SK-N-SH (cell line): ENCODE results near the gene GPC5. TPM values are rescaled to one million over a fixed set of nuclear protein-coding genes. Genes with fewer than 3 reads are reported as not detected.

Experiments used
- CTCF ChIA-PET: fragments of 300-600, 350-600 bp; formaldehyde crosslinking; extraction: SDS; loops from one replicate; lab custom pipeline; 2021; lab: Yijun Ruan, JAX
- POLR2A ChIA-PET: fragments of 350-600 bp; sonication (Branson Sonifier 250); formaldehyde crosslinking; extraction: SDS; loops from one replicate; lab custom pipeline; 2020; ENCODE audit warnings: antibody characterized with exemption, inconsistent platforms; lab: Yijun Ruan, JAX
- DNase-seq: peaks from one replicate; pipeline ENCODE4 v3.0.0; 2012
- H2AFZ ChIP-seq: fragments of 200-600 bp; sonication (generic); 2 replicates; pipeline ENCODE4 v1.8.1; 2016; ENCODE audit warnings: antibody characterized with exemption, mild to moderate bottlenecking, low read depth
- H3F3A ChIP-seq: fragments of 200-600 bp; sonication (generic); replicated peaks from 2 replicates; pipeline ENCODE3; 2016; ENCODE audit warnings: antibody characterized with exemption, mild to moderate bottlenecking; ENCODE audit not compliant: insufficient read depth
- H3K27ac ChIP-seq, 2 experiments: fragments of 200-500 bp in 1 of 2; fragments of 200-600 bp in 1 of 2; sonication (Bioruptor generic) in 1 of 2; sonication (generic), shearing (Covaris generic) in 1 of 2; 2 replicates each; pipeline versions ENCODE4 v1.5.1 to v1.6.1; 2014 to 2016; ENCODE audit warnings: low read depth in 2 of 2, inconsistent platforms in 1 of 2, low read length in 1 of 2, mild to moderate bottlenecking in 1 of 2, mixed read lengths in 1 of 2
- H3K27me3 ChIP-seq: fragments of 200-600 bp; sonication (generic), shearing (Covaris generic); 2 replicates; pipeline ENCODE4 v1.6.1; 2016; ENCODE audit warnings: mixed run types; ENCODE audit not compliant: insufficient read depth
- H3K36me3 ChIP-seq, 2 experiments: fragments of 200-500 bp in 1 of 2; fragments of 200-600 bp in 1 of 2; sonication (Bioruptor generic) in 1 of 2; sonication (generic) in 1 of 2; replicated peaks in 1 of 2; 2 replicates each; pipeline versions ENCODE3 to v1.5.1; 2014 to 2016; ENCODE audit warnings: low read length in 1 of 2, mild to moderate bottlenecking in 1 of 2; ENCODE audit not compliant: insufficient read depth in 2 of 2, control insufficient read depth in 1 of 2
- H3K4me1 ChIP-seq, 2 experiments: fragments of 200-500 bp in 1 of 2; fragments of 200-600 bp in 1 of 2; sonication (Bioruptor generic) in 1 of 2; sonication (generic), shearing (Covaris generic) in 1 of 2; 2 replicates each; pipeline versions ENCODE4 v1.5.1 to v1.6.1; 2014 to 2016; ENCODE audit warnings: low read depth in 1 of 2, low read length in 1 of 2, mixed run types in 1 of 2; ENCODE audit not compliant: insufficient read depth in 2 of 2, control insufficient read depth in 1 of 2
- H3K4me2 ChIP-seq: fragments of 200-600 bp; sonication (generic), shearing (Covaris generic); 2 replicates; pipeline ENCODE4 v1.6.1; 2017; ENCODE audit warnings: mixed run types
- H3K4me3 ChIP-seq, 2 experiments: fragments of 200-500 bp in 1 of 2; fragments of 200-600 bp in 1 of 2; sonication (Bioruptor generic) in 1 of 2; sonication (generic), shearing (Covaris generic) in 1 of 2; 2 replicates each; pipeline versions ENCODE4 v1.5.1 to v1.8.1; 2014 to 2016; ENCODE audit warnings: low read depth in 2 of 2, inconsistent platforms in 1 of 2, low read length in 1 of 2, mild to moderate bottlenecking in 1 of 2, mixed read lengths in 1 of 2, moderate library complexity in 1 of 2
- H3K79me2 ChIP-seq: fragments of 200-600 bp; sonication (generic); 2 replicates; pipeline ENCODE4 v1.8.1; 2017; ENCODE audit warnings: mild to moderate bottlenecking; ENCODE audit not compliant: insufficient read depth
- H3K9ac ChIP-seq: fragments of 200-600 bp; sonication (generic); 2 replicates; pipeline ENCODE4 v1.6.1; 2017; ENCODE audit warnings: mixed run types
- H3K9me2 ChIP-seq: fragments of 200-600 bp; sonication (generic); 2 replicates; pipeline ENCODE4 v1.6.1; 2017; ENCODE audit warnings: mixed run types
- H3K9me3 ChIP-seq: fragments of 200-600 bp; sonication (generic); 2 replicates; pipeline ENCODE4 v1.6.1; 2017; ENCODE audit warnings: mixed run types, mild to moderate bottlenecking, moderate library complexity
- H4K20me1 ChIP-seq: fragments of 200-600 bp; sonication (generic); 2 replicates; pipeline ENCODE4 v1.6.1; 2017; ENCODE audit warnings: mild to moderate bottlenecking, mixed run types; ENCODE audit not compliant: insufficient read depth
- CHD2 ChIP-seq: fragments of 150-350 bp; IDR thresholded peaks from 2 replicates; pipeline ENCODE4 v1.6.1; 2018; ENCODE audit warnings: low read length; ENCODE audit not compliant: partially characterized antibody
- EZH2phosphoT487 ChIP-seq: fragments of 200-600 bp; sonication (generic); IDR thresholded peaks from 2 replicates; pipeline ENCODE4 v1.6.1; 2017; ENCODE audit warnings: low read depth, mixed run types, mild to moderate bottlenecking, antibody characterized with exemption, moderate library complexity, borderline replicate concordance
- FOXJ3 ChIP-seq: sonication (generic); formaldehyde crosslinking; IDR thresholded peaks from 2 replicates; pipeline ENCODE4 v1.5.1; 2020; ENCODE audit warnings: mild to moderate bottlenecking, missing genetic modification reagents
- FOXM1 ChIP-seq: IDR thresholded peaks from 2 replicates; pipeline ENCODE4 v1.4.0; 2012; ENCODE audit warnings: low read depth, mild to moderate bottlenecking
- GABPA ChIP-seq: IDR thresholded peaks from 2 replicates; pipeline ENCODE4 v1.4.0; 2012; ENCODE audit warnings: low read depth, mild to moderate bottlenecking
- GATA2 ChIP-seq: sonication (generic); formaldehyde crosslinking; IDR thresholded peaks from 2 replicates; pipeline ENCODE4 v1.5.0; 2020; ENCODE audit warnings: mild to moderate bottlenecking, missing genetic modification reagents
- JUND ChIP-seq: IDR thresholded peaks from 2 replicates; pipeline ENCODE4 v1.4.0; 2012
- MAX ChIP-seq: IDR thresholded peaks from 2 replicates; pipeline ENCODE4 v1.4.0; 2012; ENCODE audit warnings: low read depth
- MEF2A ChIP-seq: IDR thresholded peaks from 2 replicates; pipeline ENCODE4 v1.4.0; 2012; ENCODE audit warnings: low read depth, borderline replicate concordance
- NRF1 ChIP-seq: IDR thresholded peaks from 2 replicates; pipeline ENCODE4 v1.6.1; 2012; ENCODE audit warnings: low read depth, mild to moderate bottlenecking, low read length
- PBX3 ChIP-seq: IDR thresholded peaks from 2 replicates; pipeline ENCODE4; 2012
- RCOR1 ChIP-seq: fragments of 150-350 bp; IDR thresholded peaks from 2 replicates; pipeline ENCODE4 v1.6.1; 2017; ENCODE audit warnings: antibody characterized with exemption, low read length
- RFX5 ChIP-seq: IDR thresholded peaks from 2 replicates; pipeline ENCODE4 v1.6.1; 2012; ENCODE audit warnings: mild to moderate bottlenecking, improper control_type of control experiment, low read length
- SMC3 ChIP-seq: IDR thresholded peaks from 2 replicates; pipeline ENCODE4 v1.6.1; 2012; ENCODE audit warnings: low read depth, low read length, improper control_type of control experiment
- TCF12 ChIP-seq: IDR thresholded peaks from 2 replicates; pipeline ENCODE4 v1.4.0; 2012
- TEAD4 ChIP-seq: IDR thresholded peaks from 2 replicates; pipeline ENCODE4 v1.4.0; 2012; ENCODE audit warnings: mild to moderate bottlenecking, borderline replicate concordance; ENCODE audit not compliant: insufficient read depth
- USF1 ChIP-seq: IDR thresholded peaks from 2 replicates; pipeline ENCODE4 v1.4.0; 2012; ENCODE audit warnings: low read depth, borderline replicate concordance
- USF2 ChIP-seq: fragments of 150-350 bp; IDR thresholded peaks from 2 replicates; pipeline ENCODE4 v1.6.1; 2017; ENCODE audit warnings: antibody characterized with exemption, low read length, low read depth, borderline replicate concordance
- WGBS: methylation state at CpG from one replicate; pipeline ENCODE4 v1.1.6; 2017; ENCODE audit warnings: low lambda C conversion rate; 5-methylcytosine and 5-hydroxymethylcytosine counted together
- polyA plus RNA-seq, 3 experiments: library from polyadenylated mRNA; depleted of rRNA; stranded (reverse); fragments of >200 nt; gene quantifications; 2 replicates each; pipeline ENCODE4 v1.2.3, GENCODE V29; 2012
- TF ChIP-seq, protein P1 (sequence below): IDR thresholded peaks from 2 replicates; pipeline ENCODE4 v1.4.0; 2012; ENCODE audit warnings: low read depth, borderline replicate concordance

Gene GPC5
- polyA plus RNA-seq, 1 of the 3 experiments (the other 2 are of a cell fraction): 0.03 TPM

DNA sequence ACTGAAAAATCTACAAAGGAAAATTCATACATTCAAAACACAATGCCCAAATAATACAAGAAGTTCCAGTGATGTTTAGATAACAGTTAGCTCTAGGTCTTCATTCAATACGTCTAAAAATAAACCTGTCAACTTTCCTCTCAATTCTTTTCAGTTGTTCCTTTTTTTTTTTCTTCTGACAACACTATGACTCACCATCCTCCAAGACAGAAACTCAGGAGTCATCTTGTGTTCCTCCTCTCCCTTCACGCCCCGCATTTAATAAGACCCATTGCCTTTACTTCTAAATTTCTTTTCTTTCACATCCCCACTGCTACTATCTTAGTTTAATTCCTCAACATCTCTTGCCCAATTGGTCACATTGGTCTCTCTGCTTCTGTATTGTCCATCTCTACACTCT, 759.9 kb downstream of the GPC5 start:
- TF ChIP-seq MEF2A: no peak
- TF ChIP-seq, protein P1, sequence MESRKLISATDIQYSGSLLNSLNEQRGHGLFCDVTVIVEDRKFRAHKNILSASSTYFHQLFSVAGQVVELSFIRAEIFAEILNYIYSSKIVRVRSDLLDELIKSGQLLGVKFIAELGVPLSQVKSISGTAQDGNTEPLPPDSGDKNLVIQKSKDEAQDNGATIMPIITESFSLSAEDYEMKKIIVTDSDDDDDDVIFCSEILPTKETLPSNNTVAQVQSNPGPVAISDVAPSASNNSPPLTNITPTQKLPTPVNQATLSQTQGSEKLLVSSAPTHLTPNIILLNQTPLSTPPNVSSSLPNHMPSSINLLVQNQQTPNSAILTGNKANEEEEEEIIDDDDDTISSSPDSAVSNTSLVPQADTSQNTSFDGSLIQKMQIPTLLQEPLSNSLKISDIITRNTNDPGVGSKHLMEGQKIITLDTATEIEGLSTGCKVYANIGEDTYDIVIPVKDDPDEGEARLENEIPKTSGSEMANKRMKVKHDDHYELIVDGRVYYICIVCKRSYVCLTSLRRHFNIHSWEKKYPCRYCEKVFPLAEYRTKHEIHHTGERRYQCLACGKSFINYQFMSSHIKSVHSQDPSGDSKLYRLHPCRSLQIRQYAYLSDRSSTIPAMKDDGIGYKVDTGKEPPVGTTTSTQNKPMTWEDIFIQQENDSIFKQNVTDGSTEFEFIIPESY: no peak
- TF ChIP-seq USF2: no peak
- no peak for TF ChIP-seq GATA2 (CRISPR knock-in tag)
- TF ChIP-seq TCF12: no peak
- no peak for TF ChIP-seq CHD2
- no peak for TF ChIP-seq JUND
- TF ChIP-seq PBX3: no peak
- TF ChIP-seq SMC3: no peak
- no peak for TF ChIP-seq GABPA
- TF ChIP-seq USF1: no peak
- no peak for TF ChIP-seq FOXM1
- TF ChIP-seq EZH2phosphoT487: no peak
- no peak for TF ChIP-seq MAX
- TF ChIP-seq RCOR1: no peak
- TF ChIP-seq NRF1: no peak
- TF ChIP-seq FOXJ3 (CRISPR knock-in tag): no peak
- no peak for TF ChIP-seq RFX5
- TF ChIP-seq TEAD4: no peak
- Histone ChIP-seq H3K4me1 (no peaks in the 10 kb centered on the region), H3K4me2 (no peak overlapping the region), H4K20me1 (no peaks in the 10 kb centered on the region), H3K27me3 (no peaks in the 10 kb centered on the region), H3K27ac (no peak overlapping the region), H3K4me3 (no peak overlapping the region), H3K9me3 (no peaks in the 10 kb centered on the region), H2AFZ (no peak overlapping the region), H3K79me2 (no peaks in the 10 kb centered on the region), H3K9ac (no peak overlapping the region), H3K9me2 (no peaks in the 10 kb centered on the region), H3F3A (no peaks in the 10 kb centered on the region), H3K36me3 (no peaks in the 10 kb centered on the region)
- ChIA-PET POLR2A (no interaction called here), CTCF (no interaction called here)
- WGBS: 39% methylated on average over 3 of the region's 3 CpGs
- DNase-seq: no peak
